GM10248 (cell line): Measurements from ENCODE around the gene FBXO42.

Experiments used
- CTCF ChIA-PET: fragments of 300-600 bp; sonication (Branson Sonifier 250); formaldehyde crosslinking; extraction: SDS; loops from one replicate; lab custom pipeline; 2021; ENCODE audit warnings: antibody characterized with exemption; lab: Yijun Ruan, JAX
- POLR2A ChIA-PET: fragments of 350-650 bp; sonication (Branson Sonifier 250); formaldehyde crosslinking; extraction: SDS; loops from one replicate; lab custom pipeline; 2020; ENCODE audit warnings: antibody characterized with exemption; lab: Yijun Ruan, JAX
- DNase-seq: peaks from one replicate; pipeline ENCODE4 v3.0.0; 2012; ENCODE audit errors: extremely low spot score
- TF ChIP-seq, protein P1 (sequence below): IDR thresholded peaks from 2 replicates; pipeline ENCODE4 v1.5.1; 2012; ENCODE audit warnings: mild to moderate bottlenecking, low read depth; ENCODE audit errors: extremely low read depth, missing control alignments, control extremely low read depth

FBXO42 gene

DNA sequence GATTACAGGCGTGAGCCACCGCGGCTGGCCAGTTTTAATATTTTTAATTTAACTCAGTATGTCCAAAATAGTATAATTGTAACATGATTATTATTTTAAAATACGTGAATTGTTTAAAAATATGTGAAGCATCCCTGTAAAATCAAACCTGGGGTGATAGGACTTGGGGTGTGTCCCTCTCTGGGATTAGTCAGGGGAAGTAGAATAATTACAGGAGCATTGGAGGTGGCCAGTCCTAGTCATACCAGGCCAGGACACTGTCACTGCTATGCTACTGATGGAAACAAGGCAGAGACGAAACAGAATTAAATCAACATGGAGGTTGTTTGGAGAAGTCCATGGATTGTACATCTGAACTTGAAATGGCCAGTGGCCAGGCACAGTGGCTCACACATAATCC lies 31.6 kb upstream of the FBXO42 start:
- DNase-seq, result no peak
- CTCF ChIA-PET, result no interaction called here
- TF ChIP-seq, protein P1, sequence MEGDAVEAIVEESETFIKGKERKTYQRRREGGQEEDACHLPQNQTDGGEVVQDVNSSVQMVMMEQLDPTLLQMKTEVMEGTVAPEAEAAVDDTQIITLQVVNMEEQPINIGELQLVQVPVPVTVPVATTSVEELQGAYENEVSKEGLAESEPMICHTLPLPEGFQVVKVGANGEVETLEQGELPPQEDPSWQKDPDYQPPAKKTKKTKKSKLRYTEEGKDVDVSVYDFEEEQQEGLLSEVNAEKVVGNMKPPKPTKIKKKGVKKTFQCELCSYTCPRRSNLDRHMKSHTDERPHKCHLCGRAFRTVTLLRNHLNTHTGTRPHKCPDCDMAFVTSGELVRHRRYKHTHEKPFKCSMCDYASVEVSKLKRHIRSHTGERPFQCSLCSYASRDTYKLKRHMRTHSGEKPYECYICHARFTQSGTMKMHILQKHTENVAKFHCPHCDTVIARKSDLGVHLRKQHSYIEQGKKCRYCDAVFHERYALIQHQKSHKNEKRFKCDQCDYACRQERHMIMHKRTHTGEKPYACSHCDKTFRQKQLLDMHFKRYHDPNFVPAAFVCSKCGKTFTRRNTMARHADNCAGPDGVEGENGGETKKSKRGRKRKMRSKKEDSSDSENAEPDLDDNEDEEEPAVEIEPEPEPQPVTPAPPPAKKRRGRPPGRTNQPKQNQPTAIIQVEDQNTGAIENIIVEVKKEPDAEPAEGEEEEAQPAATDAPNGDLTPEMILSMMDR, result no peak
- POLR2A ChIA-PET, result no interaction called here

DNA sequence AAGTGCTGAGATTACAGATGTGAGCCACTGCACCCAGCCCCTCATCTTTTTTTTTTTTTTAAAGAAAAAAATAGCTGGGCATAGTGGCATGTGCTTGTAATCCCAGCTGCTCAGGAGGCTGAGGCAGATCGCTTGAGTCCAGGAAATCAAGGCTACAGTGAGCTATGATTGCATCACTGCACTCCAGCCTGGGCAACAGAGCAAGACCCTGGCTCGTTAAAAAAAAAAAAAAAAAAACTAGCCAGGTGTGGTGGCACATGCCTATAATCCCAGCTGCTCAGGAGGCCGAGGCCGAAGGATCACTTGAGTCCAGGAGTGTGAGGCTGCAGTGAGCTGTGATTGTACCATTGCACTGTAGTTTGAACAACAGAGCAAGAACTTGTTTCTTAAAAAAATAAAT lies 28.6 kb upstream of the FBXO42 start:
- CTCF ChIA-PET, result interaction anchor here (1.0 to 2.5 kb wide), 3 partner anchors 10 to 29 kb away, joined by 3 to 6 read pairs (median 5); partner anchors contain the start of gene FBXO42
- DNase-seq, result no peak
- TF ChIP-seq, protein P1, result no peak
- POLR2A ChIA-PET, result no interaction called here

DNA sequence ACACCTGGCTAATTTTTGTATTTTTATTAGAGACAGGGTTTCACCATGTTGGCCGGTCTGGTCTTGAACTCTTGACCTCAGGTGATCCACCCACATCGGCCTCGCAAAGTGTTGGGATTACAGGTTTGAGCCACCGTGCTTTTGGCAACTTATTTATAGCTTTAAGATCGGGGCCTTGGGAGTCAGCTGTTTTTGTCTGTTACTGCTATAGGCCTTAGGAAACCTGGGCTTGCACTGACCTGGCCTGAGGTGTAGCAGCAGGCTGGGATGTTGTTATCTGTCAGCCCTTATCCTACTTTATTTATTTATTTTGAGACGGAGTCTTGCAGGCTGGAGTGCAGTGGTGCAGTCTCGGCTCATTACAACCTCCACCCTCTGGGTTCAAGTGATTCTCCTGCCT lies 26.2 kb upstream of the FBXO42 start:
- POLR2A ChIA-PET, result interaction anchor here (0.7 to 1.1 kb wide), 2 partner anchors 10 to 49 kb away, joined by 3 read pairs; no protein-coding TSS in a partner anchor
- TF ChIP-seq, protein P1, result no peak
- CTCF ChIA-PET, result interaction anchor here (1.0 to 2.5 kb wide), 5 partner anchors 9 to 55 kb away, joined by 3 to 6 read pairs (median 3); no protein-coding TSS in a partner anchor
- no peak for DNase-seq

DNA sequence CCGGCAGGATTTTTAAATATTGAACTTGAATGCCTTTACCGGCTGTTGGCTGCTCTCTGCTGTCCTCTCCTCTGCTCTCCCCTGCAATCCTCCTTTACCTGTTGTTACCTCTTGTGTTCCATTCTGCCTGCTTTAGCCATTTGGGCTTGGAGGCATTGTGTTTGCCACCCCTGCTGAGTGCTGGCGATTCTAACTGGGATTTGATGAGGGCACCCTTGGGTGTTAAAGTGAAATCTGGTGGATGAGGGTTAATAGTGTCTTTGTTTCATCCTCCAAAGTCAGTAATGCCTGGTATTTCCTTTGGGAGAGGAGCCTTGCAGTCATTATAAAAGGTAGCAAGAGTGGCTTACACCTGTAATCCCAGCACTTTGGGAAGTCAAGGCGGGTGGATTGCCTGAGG lies 24.7 kb upstream of the FBXO42 start:
- no peak for DNase-seq
- CTCF ChIA-PET, result interaction anchor here (1.2 kb wide), 1 partner anchor 295 kb away, joined by 3 read pairs; no protein-coding TSS in a partner anchor
- POLR2A ChIA-PET, result no interaction called here
- TF ChIP-seq, protein P1, result no peak

DNA sequence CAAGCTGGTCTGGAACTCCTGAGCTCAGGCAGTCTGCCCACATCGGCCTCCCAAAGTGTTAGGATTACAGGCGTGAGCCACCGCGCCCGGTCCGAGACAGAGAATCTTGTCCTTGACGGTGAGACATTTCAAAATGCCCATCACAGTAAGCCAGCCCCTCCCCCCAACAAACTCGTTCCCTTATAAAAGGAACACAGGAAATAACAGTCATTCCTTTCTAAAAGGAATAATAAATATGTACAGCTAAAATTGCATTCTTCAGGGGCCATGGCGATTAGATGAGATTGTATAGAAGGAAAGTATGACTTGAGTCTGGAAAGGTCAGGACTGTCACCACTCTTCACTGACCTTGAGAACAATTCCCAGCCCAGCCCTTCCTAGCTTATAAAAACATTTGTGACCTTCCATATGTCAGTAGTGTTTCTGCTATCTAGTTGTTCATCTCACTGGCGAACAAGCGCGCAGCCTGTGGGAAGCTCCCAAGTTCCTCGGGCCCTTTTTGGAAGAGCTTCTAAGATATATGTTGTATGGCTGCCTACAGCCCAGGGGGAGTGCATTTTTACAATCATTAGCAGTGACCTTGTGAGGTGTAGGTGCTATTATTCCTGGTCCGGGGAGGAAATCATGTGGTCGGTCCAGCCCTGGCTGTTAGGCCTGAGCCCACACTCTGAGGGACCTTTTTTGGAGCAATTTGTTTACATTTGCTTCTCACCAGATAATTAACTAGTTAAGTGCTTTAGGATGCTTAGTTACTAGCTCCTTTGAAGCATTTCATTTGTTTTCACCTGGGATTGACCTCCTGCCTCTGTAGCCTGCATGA lies 23.5 kb upstream of the FBXO42 start:
- TF ChIP-seq, protein P1, result no peak
- no peak for DNase-seq
- POLR2A ChIA-PET, result interaction anchor here (1.1 kb wide), 1 partner anchor 11 kb away, joined by 7 read pairs; no protein-coding TSS in a partner anchor
- CTCF ChIA-PET, result interaction anchor here (1.0 to 1.7 kb wide), 5 partner anchors 11 to 293 kb away, joined by 3 to 7 read pairs (median 3); partner anchors contain the start of gene FBXO42

DNA sequence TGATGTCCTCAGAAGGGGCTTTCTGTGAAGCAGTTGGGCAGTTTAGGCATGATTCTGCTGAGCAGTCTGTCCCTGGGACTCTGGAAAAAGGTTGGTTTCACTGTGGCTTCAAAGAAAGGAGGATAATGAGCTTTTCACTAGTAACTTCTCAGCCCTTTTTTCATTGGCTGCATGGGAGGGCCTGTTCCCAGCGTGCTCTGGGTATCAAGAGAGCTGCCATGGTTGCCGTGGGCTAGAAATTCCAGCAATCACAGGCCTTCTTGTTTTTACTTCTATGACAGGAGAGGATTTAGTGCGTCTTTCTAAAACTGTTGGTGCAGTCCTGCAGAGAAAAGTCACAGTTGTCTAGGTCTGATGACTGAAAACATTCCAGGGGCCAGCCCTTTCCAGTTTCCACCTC lies 22.0 kb upstream of the FBXO42 start:
- no peak for DNase-seq
- POLR2A ChIA-PET, result no interaction called here
- CTCF ChIA-PET, result no interaction called here
- TF ChIP-seq, protein P1, result no peak
